H9 (cell line): ENCODE data around the gene TCF23. TPM values are rescaled to one million over a fixed set of nuclear protein-coding genes. Genes with fewer than 3 reads are reported as not detected.

Experiments
- DNase-seq: peaks from one replicate; pipeline ENCODE4 v3.0.0-alpha.2; 2017
- H2AFZ ChIP-seq: one replicate; pipeline ENCODE4 v1.6.1; 2013; ENCODE audit warnings: mild to moderate bottlenecking, low read length, control low read depth, moderate library complexity
- H2AK5ac ChIP-seq: 2 replicates; pipeline ENCODE4 v1.6.1; 2013; ENCODE audit warnings: low read length, control low read depth, mixed read lengths; ENCODE audit not compliant: insufficient read length
- H2BK120ac ChIP-seq: one replicate; pipeline ENCODE4 v1.6.1; 2013; ENCODE audit warnings: low read depth, mild to moderate bottlenecking, low read length, control low read depth, inconsistent platforms; ENCODE audit not compliant: poor library complexity, severe bottlenecking
- H2BK12ac ChIP-seq: 2 replicates; pipeline ENCODE4 v1.6.1; 2013; ENCODE audit warnings: low read length, control low read depth, mixed read lengths, low read depth; ENCODE audit not compliant: insufficient read length
- H2BK15ac ChIP-seq: 2 replicates; pipeline ENCODE4 v1.6.1; 2013; ENCODE audit warnings: low read depth, low read length, control low read depth
- H2BK20ac ChIP-seq: one replicate; pipeline ENCODE4 v1.6.1; 2013; ENCODE audit warnings: low read depth, mild to moderate bottlenecking, low read length, control low read depth, inconsistent platforms; ENCODE audit not compliant: poor library complexity, severe bottlenecking
- H2BK5ac ChIP-seq: 2 replicates; pipeline ENCODE4 v1.6.1; 2013; ENCODE audit warnings: low read length, control low read depth, mixed read lengths; ENCODE audit not compliant: insufficient read length
- H3K14ac ChIP-seq: 2 replicates; pipeline ENCODE4 v1.6.1; 2013; ENCODE audit warnings: low read length, control low read depth; ENCODE audit not compliant: insufficient read depth
- H3K18ac ChIP-seq: 2 replicates; pipeline ENCODE4 v1.6.1; 2013; ENCODE audit warnings: low read depth, mild to moderate bottlenecking, mixed read lengths, low read length, control low read depth; ENCODE audit not compliant: insufficient read length
- H3K23ac ChIP-seq: 2 replicates; pipeline ENCODE4 v1.6.1; 2013; ENCODE audit warnings: low read length, control low read depth, mixed read lengths, low read depth; ENCODE audit not compliant: insufficient read length
- H3K23me2 ChIP-seq: 2 replicates; pipeline ENCODE4 v1.6.1; 2013; ENCODE audit warnings: low read depth, mild to moderate bottlenecking, mixed read lengths, low read length, control low read depth; ENCODE audit not compliant: insufficient read length, poor library complexity, severe bottlenecking
- H3K27ac ChIP-seq: 2 replicates; pipeline ENCODE4 v1.5.1; 2013; ENCODE audit warnings: low read length, control low read depth, mixed read lengths, low read depth; ENCODE audit not compliant: insufficient read length
- H3K27me3 ChIP-seq: 2 replicates; pipeline ENCODE4 v1.6.1; 2013; ENCODE audit warnings: low read length, control low read depth, inconsistent platforms; ENCODE audit not compliant: insufficient read depth
- H3K4ac ChIP-seq: 2 replicates; pipeline ENCODE4 v1.6.1; 2013; ENCODE audit warnings: low read depth, mild to moderate bottlenecking, control low read depth, inconsistent platforms, low read length, moderate library complexity
- H3K4me1 ChIP-seq: 2 replicates; pipeline ENCODE4 v1.6.1; 2013; ENCODE audit warnings: low read length, control low read depth, inconsistent platforms; ENCODE audit not compliant: insufficient read depth
- H3K4me2 ChIP-seq: 2 replicates; pipeline ENCODE4 v1.6.1; 2013; ENCODE audit warnings: low read length, control low read depth, mixed read lengths; ENCODE audit not compliant: insufficient read length, insufficient read depth
- H3K56ac ChIP-seq: 2 replicates; pipeline ENCODE4 v1.6.1; 2013; ENCODE audit warnings: low read depth, mild to moderate bottlenecking, mixed read lengths, low read length, control low read depth; ENCODE audit not compliant: insufficient read length
- H3K79me1 ChIP-seq: 2 replicates; pipeline ENCODE4 v1.6.1; 2013; ENCODE audit warnings: low read depth, mild to moderate bottlenecking, moderate library complexity, low read length, control low read depth, inconsistent platforms; ENCODE audit not compliant: insufficient read depth, poor library complexity, severe bottlenecking
- H3K79me2 ChIP-seq: 2 replicates; pipeline ENCODE4 v1.6.1; 2013; ENCODE audit warnings: low read length, control low read depth, inconsistent platforms; ENCODE audit not compliant: insufficient read depth
- H3K9ac ChIP-seq: 2 replicates; pipeline ENCODE4 v1.6.1; 2013; ENCODE audit warnings: low read length, control low read depth, mixed read lengths; ENCODE audit not compliant: insufficient read length; ENCODE audit errors: extremely low read depth
- H3K9me3 ChIP-seq: one replicate; pipeline ENCODE4 v1.6.1; 2013; ENCODE audit warnings: low read depth, low read length, inconsistent platforms; ENCODE audit not compliant: control insufficient read depth
- H3T11ph ChIP-seq: one replicate; pipeline ENCODE4 v1.6.1; 2013; ENCODE audit warnings: mild to moderate bottlenecking, low read length, control low read depth, inconsistent platforms
- H4K20me1 ChIP-seq: one replicate; pipeline ENCODE4 v1.6.1; 2013; ENCODE audit not compliant: control insufficient read depth, insufficient read length, insufficient read depth
- H4K5ac ChIP-seq: 2 replicates; pipeline ENCODE4 v1.6.1; 2013; ENCODE audit warnings: low read depth, mild to moderate bottlenecking, mixed read lengths, low read length, control low read depth; ENCODE audit not compliant: insufficient read length
- H4K8ac ChIP-seq: replicated peaks from 2 replicates; pipeline ENCODE4 v1.6.1; 2013; ENCODE audit warnings: low read length, control low read depth, mixed read lengths, low read depth; ENCODE audit not compliant: insufficient read length
- H4K91ac ChIP-seq: 2 replicates; pipeline ENCODE4 v1.6.1; 2013; ENCODE audit warnings: low read depth, mild to moderate bottlenecking, moderate library complexity, mixed read lengths, low read length, control low read depth; ENCODE audit not compliant: insufficient read length
- H3K27ac Mint-ChIP-seq, 3 experiments: 2 replicates in 2 of 3; 3 replicates in 1 of 3; pipeline ENCODE4 v1.8.0; 2020 to 2021; ENCODE audit warnings: mixed read lengths in 3 of 3, mild to moderate bottlenecking in 1 of 3, moderate library complexity in 1 of 3
- H3K27me3 Mint-ChIP-seq: 2 replicates; pipeline ENCODE4 v1.8.0; 2021; ENCODE audit warnings: low read depth, mild to moderate bottlenecking, moderate library complexity, mixed read lengths
- H3K36me3 Mint-ChIP-seq, 3 experiments: 2 replicates in 2 of 3; 3 replicates in 1 of 3; pipeline ENCODE4 v1.8.0; 2020 to 2021; ENCODE audit warnings: low read depth in 3 of 3, mixed read lengths in 3 of 3; ENCODE audit not compliant: insufficient read depth in 1 of 3
- H3K4me1 Mint-ChIP-seq, 2 experiments: 2 replicates each; pipeline ENCODE4 v1.8.0; 2020; ENCODE audit warnings: mixed read lengths in 2 of 2
- H3K4me3 Mint-ChIP-seq, 2 experiments: 2 replicates in 1 of 2; 3 replicates in 1 of 2; pipeline ENCODE4 v1.8.0; 2020 to 2021; ENCODE audit warnings: mild to moderate bottlenecking in 2 of 2, mixed read lengths in 2 of 2, moderate library complexity in 1 of 2
- H3K9me3 Mint-ChIP-seq, 2 experiments: 2 replicates in 1 of 2; 3 replicates in 1 of 2; pipeline ENCODE4 v1.8.0; 2020; ENCODE audit warnings: mild to moderate bottlenecking in 2 of 2, mixed read lengths in 2 of 2, moderate library complexity in 1 of 2
- WGBS: extraction: QIAGEN DNeasy Blood & Tissue Kit; methylation state at CpG from one replicate; pipeline ENCODE4 v1.1.7; 2013; ENCODE audit warnings: missing lambda C conversion rate, low lambda C conversion rate, mixed read lengths; ENCODE audit not compliant: insufficient read length; ENCODE audit errors: extremely low coverage; 5-methylcytosine and 5-hydroxymethylcytosine counted together
- total RNA-seq: library from RNA; stranded (reverse); gene quantifications from 2 replicates; pipeline ENCODE4 v1.2.1, GENCODE V29; 2021
- TF ChIP-seq, protein P1 (sequence below): fragments of 200-600 bp; sonication (generic); conservative IDR thresholded peaks from 3 replicates; pipeline ENCODE4 v1.8.0; 2021; ENCODE audit warnings: antibody characterized with exemption, mild to moderate bottlenecking

The TCF23 gene
- total RNA-seq, 1 experiment from 2014 or later: not detected

DNA sequence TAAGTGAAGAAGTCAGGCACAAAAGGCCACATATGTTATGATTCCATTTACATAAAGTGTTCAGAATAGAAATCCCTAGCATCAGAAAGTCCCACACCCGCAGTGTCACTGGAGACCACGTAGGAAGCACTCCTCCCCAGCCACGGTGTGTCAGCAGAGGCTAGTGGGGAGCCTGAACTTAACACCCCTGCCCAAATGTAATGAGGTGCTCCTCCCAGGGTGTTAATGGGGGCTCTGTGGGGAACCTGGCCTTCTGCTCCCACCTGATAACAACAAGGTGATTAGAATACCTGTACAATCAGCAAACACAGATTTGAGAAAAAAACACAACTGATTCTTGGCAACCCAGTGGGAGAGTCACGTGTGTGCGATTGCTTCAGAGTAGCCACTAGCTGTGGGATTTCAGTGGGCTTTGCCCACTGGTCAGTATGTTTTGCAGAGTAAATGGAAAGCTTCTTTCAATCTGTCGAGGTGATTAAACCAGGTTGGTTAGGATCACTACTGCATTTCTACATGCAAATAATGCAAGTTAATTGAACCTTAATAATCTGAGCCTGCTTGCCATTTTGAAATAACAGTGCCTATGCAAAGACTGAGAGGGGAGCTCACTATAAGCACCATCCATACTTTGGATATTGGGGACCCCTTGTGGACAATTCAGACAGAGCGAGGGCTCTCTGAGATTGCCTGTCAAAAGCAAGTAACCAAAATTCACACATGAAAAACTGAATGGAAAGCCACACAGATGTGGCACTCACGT lies 42.4 kb downstream of the TCF23 start:
- Histone ChIP-seq H3K23ac (no peak overlapping the region), H2BK120ac (no peak overlapping the region), H3K9me3 (no peaks in the 10 kb centered on the region), H3K9ac (no peak overlapping the region), H3K79me1 (no peaks in the 10 kb centered on the region), H3K27ac (no peak overlapping the region), H3K56ac (no peak overlapping the region), H4K8ac (no peak overlapping the region), H2AK5ac (no peak overlapping the region), H3K27me3 (no peaks in the 10 kb centered on the region), H2AFZ (no peak overlapping the region), H3T11ph (no peak overlapping the region), H3K79me2 (no peaks in the 10 kb centered on the region), H3K4ac (no peak overlapping the region), H3K14ac (no peak overlapping the region), H3K18ac (no peak overlapping the region), H4K91ac (no peak overlapping the region), H3K4me2 (no peak overlapping the region), H2BK15ac (no peak overlapping the region), H3K23me2 (no peaks in the 10 kb centered on the region), H4K5ac (no peak overlapping the region), H2BK5ac (no peak overlapping the region), H3K4me1 (no peaks in the 10 kb centered on the region), H4K20me1 (no peaks in the 10 kb centered on the region), H2BK20ac (no peak overlapping the region), H2BK12ac (no peak overlapping the region)
- peak; percentile 53 for DNase-seq
- Mint-ChIP-seq H3K4me3 (no peak overlapping the region), H3K27ac (no peak overlapping the region), H3K9me3 (no peaks in the 10 kb centered on the region; a peak in 1 of 5 replicates), H3K27me3 (no peaks in the 10 kb centered on the region; the same call in 1 of the 2 replicates), H3K4me1 (no peaks in the 10 kb centered on the region), H3K36me3 (no peaks in the 10 kb centered on the region)
- WGBS: no CpG with 5 or more reads among the region's 8 CpGs
- TF ChIP-seq, protein P1, sequence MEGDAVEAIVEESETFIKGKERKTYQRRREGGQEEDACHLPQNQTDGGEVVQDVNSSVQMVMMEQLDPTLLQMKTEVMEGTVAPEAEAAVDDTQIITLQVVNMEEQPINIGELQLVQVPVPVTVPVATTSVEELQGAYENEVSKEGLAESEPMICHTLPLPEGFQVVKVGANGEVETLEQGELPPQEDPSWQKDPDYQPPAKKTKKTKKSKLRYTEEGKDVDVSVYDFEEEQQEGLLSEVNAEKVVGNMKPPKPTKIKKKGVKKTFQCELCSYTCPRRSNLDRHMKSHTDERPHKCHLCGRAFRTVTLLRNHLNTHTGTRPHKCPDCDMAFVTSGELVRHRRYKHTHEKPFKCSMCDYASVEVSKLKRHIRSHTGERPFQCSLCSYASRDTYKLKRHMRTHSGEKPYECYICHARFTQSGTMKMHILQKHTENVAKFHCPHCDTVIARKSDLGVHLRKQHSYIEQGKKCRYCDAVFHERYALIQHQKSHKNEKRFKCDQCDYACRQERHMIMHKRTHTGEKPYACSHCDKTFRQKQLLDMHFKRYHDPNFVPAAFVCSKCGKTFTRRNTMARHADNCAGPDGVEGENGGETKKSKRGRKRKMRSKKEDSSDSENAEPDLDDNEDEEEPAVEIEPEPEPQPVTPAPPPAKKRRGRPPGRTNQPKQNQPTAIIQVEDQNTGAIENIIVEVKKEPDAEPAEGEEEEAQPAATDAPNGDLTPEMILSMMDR: peak; percentile 78
